Medulla oblongata (tissue), 1 donor: ENCODE data around the gene RAF1.
"Not testable (repeated sequence)": the region's sequence is repeated elsewhere in the genome, so short reads cannot be mapped to it uniquely, and the experiment has no call there.

Source experiments
- DNase-seq: peaks from one replicate; pipeline ENCODE4 v3.0.0-alpha.2; 2015; ENCODE audit errors: extremely low spot score

Gene RAF1

GRCh38 chr3:12643010-12643380 is 20.9 kb downstream of the RAF1 start:
- DNase-seq, result no peak

- DNase-seq, result not testable (repeated sequence)
Measured at GRCh38 chr3:12640853-12641252, 23.1 kb downstream of the RAF1 start.

GRCh38 chr3:12638105-12638504 is 25.8 kb downstream of the RAF1 start:
- DNase-seq, result no peak

GRCh38 chr3:12633108-12633507 is 30.8 kb downstream of the RAF1 start:
- DNase-seq, result no peak

- no peak for DNase-seq
Measured at GRCh38 chr3:12632523-12632922, 31.4 kb downstream of the RAF1 start.

GRCh38 chr3:12630843-12631242 is 33.1 kb downstream of the RAF1 start:
- DNase-seq, result not testable (repeated sequence)

- DNase-seq, result no peak
Measured at GRCh38 chr3:12630292-12630691, 33.6 kb downstream of the RAF1 start.

- DNase-seq, result no peak
Measured at GRCh38 chr3:12629560-12629959, 34.4 kb downstream of the RAF1 start.

- no peak for DNase-seq
Measured at GRCh38 chr3:12628813-12629212, 35.1 kb downstream of the RAF1 start.

GRCh38 chr3:12627370-12627769 is 36.5 kb downstream of the RAF1 start:
- DNase-seq, result no peak

- DNase-seq, result not testable (repeated sequence)
Measured at GRCh38 chr3:12624964-12625363, 39.0 kb downstream of the RAF1 start.

- DNase-seq, result no peak
Measured at GRCh38 chr3:12624056-12624455, 39.9 kb downstream of the RAF1 start.

- no peak for DNase-seq
Measured at GRCh38 chr3:12622335-12622734, 41.6 kb downstream of the RAF1 start.

GRCh38 chr3:12620729-12621128 is 43.2 kb downstream of the RAF1 start:
- no peak for DNase-seq

- DNase-seq, result no peak
Measured at GRCh38 chr3:12620305-12620704, 43.6 kb downstream of the RAF1 start.

- peak; percentile 37 for DNase-seq
Measured at GRCh38 chr3:12618426-12618825, 45.5 kb downstream of the RAF1 start.

GRCh38 chr3:12615266-12615665 is 48.7 kb downstream of the RAF1 start:
- no peak for DNase-seq

GRCh38 chr3:12613250-12613649 is 50.7 kb downstream of the RAF1 start:
- DNase-seq, result no peak

GRCh38 chr3:12612514-12613226 is 51.2 kb downstream of the RAF1 start:
- no peak for DNase-seq

GRCh38 chr3:12611117-12611516 is 52.8 kb downstream of the RAF1 start:
- no peak for DNase-seq

GRCh38 chr3:12608376-12608775 is 55.5 kb downstream of the RAF1 start:
- no peak for DNase-seq

GRCh38 chr3:12603969-12604368 is 59.9 kb downstream of the RAF1 start:
- no peak for DNase-seq

- DNase-seq, result no peak
Measured at GRCh38 chr3:12601072-12601471, 62.8 kb downstream of the RAF1 start.

GRCh38 chr3:12598890-12599289 is 65.0 kb downstream of the RAF1 start:
- no peak for DNase-seq
